SK-N-SH (cell line): Measurements from ENCODE around the gene EXTL2. TPM values are rescaled to one million over a fixed set of nuclear protein-coding genes. Genes with fewer than 3 reads are reported as not detected.

Source experiments
- CTCF ChIA-PET: fragments of 300-600, 350-600 bp; formaldehyde crosslinking; extraction: SDS; loops from one replicate; lab custom pipeline; 2021; lab: Yijun Ruan, JAX
- POLR2A ChIA-PET: fragments of 350-600 bp; sonication (Branson Sonifier 250); formaldehyde crosslinking; extraction: SDS; loops from one replicate; lab custom pipeline; 2020; ENCODE audit warnings: antibody characterized with exemption, inconsistent platforms; lab: Yijun Ruan, JAX
- DNase-seq: peaks from one replicate; pipeline ENCODE4 v3.0.0; 2012
- H2AFZ ChIP-seq: fragments of 200-600 bp; sonication (generic); 2 replicates; pipeline ENCODE4 v1.8.1; 2016; ENCODE audit warnings: antibody characterized with exemption, mild to moderate bottlenecking, low read depth
- H3F3A ChIP-seq: fragments of 200-600 bp; sonication (generic); replicated peaks from 2 replicates; pipeline ENCODE3; 2016; ENCODE audit warnings: antibody characterized with exemption, mild to moderate bottlenecking; ENCODE audit not compliant: insufficient read depth
- H3K27ac ChIP-seq, 2 experiments: fragments of 200-500 bp in 1 of 2; fragments of 200-600 bp in 1 of 2; sonication (Bioruptor generic) in 1 of 2; sonication (generic), shearing (Covaris generic) in 1 of 2; 2 replicates each; pipeline versions ENCODE4 v1.5.1 to v1.6.1; 2014 to 2016; ENCODE audit warnings: low read depth in 2 of 2, inconsistent platforms in 1 of 2, low read length in 1 of 2, mild to moderate bottlenecking in 1 of 2, mixed read lengths in 1 of 2
- H3K27me3 ChIP-seq: fragments of 200-600 bp; sonication (generic), shearing (Covaris generic); 2 replicates; pipeline ENCODE4 v1.6.1; 2016; ENCODE audit warnings: mixed run types; ENCODE audit not compliant: insufficient read depth
- H3K36me3 ChIP-seq, 2 experiments: fragments of 200-500 bp in 1 of 2; fragments of 200-600 bp in 1 of 2; sonication (Bioruptor generic) in 1 of 2; sonication (generic) in 1 of 2; replicated peaks in 1 of 2; 2 replicates each; pipeline versions ENCODE3 to v1.5.1; 2014 to 2016; ENCODE audit warnings: low read length in 1 of 2, mild to moderate bottlenecking in 1 of 2; ENCODE audit not compliant: insufficient read depth in 2 of 2, control insufficient read depth in 1 of 2
- H3K4me1 ChIP-seq, 2 experiments: fragments of 200-500 bp in 1 of 2; fragments of 200-600 bp in 1 of 2; sonication (Bioruptor generic) in 1 of 2; sonication (generic), shearing (Covaris generic) in 1 of 2; 2 replicates each; pipeline versions ENCODE4 v1.5.1 to v1.6.1; 2014 to 2016; ENCODE audit warnings: low read depth in 1 of 2, low read length in 1 of 2, mixed run types in 1 of 2; ENCODE audit not compliant: insufficient read depth in 2 of 2, control insufficient read depth in 1 of 2
- H3K4me2 ChIP-seq: fragments of 200-600 bp; sonication (generic), shearing (Covaris generic); 2 replicates; pipeline ENCODE4 v1.6.1; 2017; ENCODE audit warnings: mixed run types
- H3K4me3 ChIP-seq, 2 experiments: fragments of 200-500 bp in 1 of 2; fragments of 200-600 bp in 1 of 2; sonication (Bioruptor generic) in 1 of 2; sonication (generic), shearing (Covaris generic) in 1 of 2; 2 replicates each; pipeline versions ENCODE4 v1.5.1 to v1.8.1; 2014 to 2016; ENCODE audit warnings: low read depth in 2 of 2, inconsistent platforms in 1 of 2, low read length in 1 of 2, mild to moderate bottlenecking in 1 of 2, mixed read lengths in 1 of 2, moderate library complexity in 1 of 2
- H3K79me2 ChIP-seq: fragments of 200-600 bp; sonication (generic); 2 replicates; pipeline ENCODE4 v1.8.1; 2017; ENCODE audit warnings: mild to moderate bottlenecking; ENCODE audit not compliant: insufficient read depth
- H3K9ac ChIP-seq: fragments of 200-600 bp; sonication (generic); 2 replicates; pipeline ENCODE4 v1.6.1; 2017; ENCODE audit warnings: mixed run types
- H3K9me2 ChIP-seq: fragments of 200-600 bp; sonication (generic); 2 replicates; pipeline ENCODE4 v1.6.1; 2017; ENCODE audit warnings: mixed run types
- H3K9me3 ChIP-seq: fragments of 200-600 bp; sonication (generic); 2 replicates; pipeline ENCODE4 v1.6.1; 2017; ENCODE audit warnings: mixed run types, mild to moderate bottlenecking, moderate library complexity
- H4K20me1 ChIP-seq: fragments of 200-600 bp; sonication (generic); 2 replicates; pipeline ENCODE4 v1.6.1; 2017; ENCODE audit warnings: mild to moderate bottlenecking, mixed run types; ENCODE audit not compliant: insufficient read depth
- CHD2 ChIP-seq: fragments of 150-350 bp; IDR thresholded peaks from 2 replicates; pipeline ENCODE4 v1.6.1; 2018; ENCODE audit warnings: low read length; ENCODE audit not compliant: partially characterized antibody
- CTCF ChIP-seq: fragments of 200-600 bp; sonication (generic); IDR thresholded peaks from 2 replicates; pipeline ENCODE4 v1.6.1; 2017; ENCODE audit warnings: antibody characterized with exemption, mild to moderate bottlenecking, moderate library complexity
- EP300 ChIP-seq, 2 experiments: IDR thresholded peaks; 2 replicates each; pipeline versions ENCODE4 v1.4.0 to v1.6.1; 2012; ENCODE audit warnings: borderline replicate concordance in 1 of 2, low read depth in 1 of 2, low read length in 1 of 2
- FOSL2 ChIP-seq: IDR thresholded peaks from 2 replicates; pipeline ENCODE4 v1.4.0; 2012; ENCODE audit warnings: low read depth, mild to moderate bottlenecking, moderate library complexity, borderline replicate concordance
- FOXM1 ChIP-seq: IDR thresholded peaks from 2 replicates; pipeline ENCODE4 v1.4.0; 2012; ENCODE audit warnings: low read depth, mild to moderate bottlenecking
- RXRA ChIP-seq: IDR thresholded peaks from 2 replicates; pipeline ENCODE4 v1.4.0; 2012; ENCODE audit warnings: low read depth, mild to moderate bottlenecking, borderline replicate concordance
- SMC3 ChIP-seq: IDR thresholded peaks from 2 replicates; pipeline ENCODE4 v1.6.1; 2012; ENCODE audit warnings: low read depth, low read length, improper control_type of control experiment
- TAF1 ChIP-seq: IDR thresholded peaks from 2 replicates; pipeline ENCODE4 v1.6.1; 2012; ENCODE audit warnings: low read depth, mild to moderate bottlenecking, low read length, moderate library complexity, borderline replicate concordance
- TEAD4 ChIP-seq: IDR thresholded peaks from 2 replicates; pipeline ENCODE4 v1.4.0; 2012; ENCODE audit warnings: mild to moderate bottlenecking, borderline replicate concordance; ENCODE audit not compliant: insufficient read depth
- USF1 ChIP-seq: IDR thresholded peaks from 2 replicates; pipeline ENCODE4 v1.4.0; 2012; ENCODE audit warnings: low read depth, borderline replicate concordance
- WGBS: methylation state at CpG from one replicate; pipeline ENCODE4 v1.1.6; 2017; ENCODE audit warnings: low lambda C conversion rate; 5-methylcytosine and 5-hydroxymethylcytosine counted together
- polyA plus RNA-seq, 3 experiments: library from polyadenylated mRNA; depleted of rRNA; stranded (reverse); fragments of >200 nt; gene quantifications; 2 replicates each; pipeline ENCODE4 v1.2.3, GENCODE V29; 2012
- TF ChIP-seq, protein P1 (sequence below): IDR thresholded peaks from 2 replicates; pipeline ENCODE4 v1.4.0; 2012; ENCODE audit warnings: low read depth
- TF ChIP-seq, protein P2 (sequence below): fragments of 150-350 bp; IDR thresholded peaks from 2 replicates; pipeline ENCODE4 v1.6.1; 2017; ENCODE audit warnings: antibody characterized with exemption, low read length, low read depth, borderline replicate concordance
- TF ChIP-seq, protein P3 (sequence below): IDR thresholded peaks from 2 replicates; pipeline ENCODE4 v1.6.1; 2012; ENCODE audit warnings: mild to moderate bottlenecking, low read depth, low read length, moderate library complexity

The EXTL2 gene
- polyA plus RNA-seq, 1 of the 3 experiments (the other 2 are of a cell fraction) = 20.3 TPM

GRCh38 chr1:100881687-100882086 lies 13.0 kb downstream of the EXTL2 start:
- no peak overlapping the region for H3K4me2 ChIP-seq
- no peaks in the 10 kb centered on the region; a peak in 2 of 4 replicates for H3K4me1 ChIP-seq
- H4K20me1 ChIP-seq = no peaks in the 10 kb centered on the region
- no peaks in the 10 kb centered on the region for H3K9me3 ChIP-seq
- H3K36me3 ChIP-seq = peaks cover 20 to 25% of the 10 kb centered on the region in 2 experiments
- POLR2A ChIA-PET = no interaction called here
- no peaks in the 10 kb centered on the region for H3K27me3 ChIP-seq
- no peaks in the 10 kb centered on the region for H3K79me2 ChIP-seq
- TF ChIP-seq TEAD4 = no peak
- no peak for TF ChIP-seq SMC3
- no peak for TF ChIP-seq FOXM1
- TF ChIP-seq, protein P1, sequence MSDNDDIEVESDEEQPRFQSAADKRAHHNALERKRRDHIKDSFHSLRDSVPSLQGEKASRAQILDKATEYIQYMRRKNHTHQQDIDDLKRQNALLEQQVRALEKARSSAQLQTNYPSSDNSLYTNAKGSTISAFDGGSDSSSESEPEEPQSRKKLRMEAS = no peak
- no peak for TF ChIP-seq RXRA
- TF ChIP-seq CHD2 = no peak
- TF ChIP-seq USF1 = no peak
- TF ChIP-seq TAF1 = no peak
- TF ChIP-seq CTCF = no peak
- no peak for TF ChIP-seq FOSL2
- TF ChIP-seq, all 33 proteins: peak for 0
- Histone ChIP-seq H3K27ac (no peak overlapping the region), H3K4me3 (no peak overlapping the region), H2AFZ (no peak overlapping the region), H3F3A (peaks cover 11% of the 10 kb centered on the region), H3K9ac (no peak overlapping the region), H3K9me2 (no peaks in the 10 kb centered on the region)
- WGBS = 93% methylated on average over 3 of the region's 3 CpGs
- CTCF ChIA-PET = interaction anchor here (0.5 to 6.9 kb wide), 4 partner anchors 13 to 424 kb away, joined by 3 to 41 read pairs (median 3); partner anchors contain the start of gene EXTL2
- DNase-seq = no peak

DNA sequence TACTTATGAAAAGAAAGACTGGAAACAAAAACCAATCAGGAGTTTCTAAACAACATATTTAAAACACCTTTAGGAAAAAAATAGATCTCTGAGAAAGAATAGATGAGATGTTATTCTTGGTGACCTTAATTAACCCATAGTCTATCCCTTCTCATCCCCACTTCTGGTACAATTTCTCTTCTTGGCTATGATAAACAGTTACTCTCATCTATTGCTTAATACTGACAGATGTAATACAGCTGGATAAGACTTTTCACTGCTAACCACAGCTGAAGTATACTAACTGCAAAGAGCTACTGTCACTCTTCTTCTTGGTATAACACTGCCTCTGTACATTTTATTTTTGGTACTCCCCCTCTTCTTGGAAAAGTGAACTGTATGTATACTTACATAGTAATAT lies 15.2 kb downstream of the EXTL2 start:
- Histone ChIP-seq H3K9ac (no peak overlapping the region), H3K27me3 (no peaks in the 10 kb centered on the region), H3K4me1 (no peaks in the 10 kb centered on the region; a peak in 2 of 4 replicates), H3K4me3 (no peak overlapping the region), H3K27ac (no peak overlapping the region), H3K4me2 (no peak overlapping the region), H2AFZ (no peak overlapping the region), H3K9me2 (no peaks in the 10 kb centered on the region), H3K9me3 (no peaks in the 10 kb centered on the region), H3F3A (peaks cover 7% of the 10 kb centered on the region)
- ChIA-PET CTCF (interaction anchor here (1.0 to 6.9 kb wide), 4 partner anchors 11 to 424 kb away, joined by 3 to 41 read pairs (median 8); no protein-coding TSS in a partner anchor), POLR2A (no interaction called here)
- DNase-seq = no peak
- TF ChIP-seq, protein P2, sequence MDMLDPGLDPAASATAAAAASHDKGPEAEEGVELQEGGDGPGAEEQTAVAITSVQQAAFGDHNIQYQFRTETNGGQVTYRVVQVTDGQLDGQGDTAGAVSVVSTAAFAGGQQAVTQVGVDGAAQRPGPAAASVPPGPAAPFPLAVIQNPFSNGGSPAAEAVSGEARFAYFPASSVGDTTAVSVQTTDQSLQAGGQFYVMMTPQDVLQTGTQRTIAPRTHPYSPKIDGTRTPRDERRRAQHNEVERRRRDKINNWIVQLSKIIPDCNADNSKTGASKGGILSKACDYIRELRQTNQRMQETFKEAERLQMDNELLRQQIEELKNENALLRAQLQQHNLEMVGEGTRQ = no peak
- TF ChIP-seq EP300 (IDR thresholded peaks at IDR 0.05; ENCODE audit: borderline replicate concordance in 1 of 2, low read depth in 1 of 2, low read length in 1 of 2) = no peak
- TF ChIP-seq, protein P3, sequence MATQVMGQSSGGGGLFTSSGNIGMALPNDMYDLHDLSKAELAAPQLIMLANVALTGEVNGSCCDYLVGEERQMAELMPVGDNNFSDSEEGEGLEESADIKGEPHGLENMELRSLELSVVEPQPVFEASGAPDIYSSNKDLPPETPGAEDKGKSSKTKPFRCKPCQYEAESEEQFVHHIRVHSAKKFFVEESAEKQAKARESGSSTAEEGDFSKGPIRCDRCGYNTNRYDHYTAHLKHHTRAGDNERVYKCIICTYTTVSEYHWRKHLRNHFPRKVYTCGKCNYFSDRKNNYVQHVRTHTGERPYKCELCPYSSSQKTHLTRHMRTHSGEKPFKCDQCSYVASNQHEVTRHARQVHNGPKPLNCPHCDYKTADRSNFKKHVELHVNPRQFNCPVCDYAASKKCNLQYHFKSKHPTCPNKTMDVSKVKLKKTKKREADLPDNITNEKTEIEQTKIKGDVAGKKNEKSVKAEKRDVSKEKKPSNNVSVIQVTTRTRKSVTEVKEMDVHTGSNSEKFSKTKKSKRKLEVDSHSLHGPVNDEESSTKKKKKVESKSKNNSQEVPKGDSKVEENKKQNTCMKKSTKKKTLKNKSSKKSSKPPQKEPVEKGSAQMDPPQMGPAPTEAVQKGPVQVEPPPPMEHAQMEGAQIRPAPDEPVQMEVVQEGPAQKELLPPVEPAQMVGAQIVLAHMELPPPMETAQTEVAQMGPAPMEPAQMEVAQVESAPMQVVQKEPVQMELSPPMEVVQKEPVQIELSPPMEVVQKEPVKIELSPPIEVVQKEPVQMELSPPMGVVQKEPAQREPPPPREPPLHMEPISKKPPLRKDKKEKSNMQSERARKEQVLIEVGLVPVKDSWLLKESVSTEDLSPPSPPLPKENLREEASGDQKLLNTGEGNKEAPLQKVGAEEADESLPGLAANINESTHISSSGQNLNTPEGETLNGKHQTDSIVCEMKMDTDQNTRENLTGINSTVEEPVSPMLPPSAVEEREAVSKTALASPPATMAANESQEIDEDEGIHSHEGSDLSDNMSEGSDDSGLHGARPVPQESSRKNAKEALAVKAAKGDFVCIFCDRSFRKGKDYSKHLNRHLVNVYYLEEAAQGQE = no peak
- TF ChIP-seq, all 33 proteins: peak for 0
- H3K79me2 ChIP-seq = no peaks in the 10 kb centered on the region
- H3K36me3 ChIP-seq = peaks cover 24 to 32% of the 10 kb centered on the region in 2 experiments
- H4K20me1 ChIP-seq = no peaks in the 10 kb centered on the region
